ENCODE data around the gene MAFB. TPM values are rescaled to one million over a fixed set of nuclear protein-coding genes. Genes with fewer than 3 reads are reported as not detected.

MAFB gene
- total RNA-seq, 1 experiment from 2014 or later, result 0.85 TPM

DNA sequence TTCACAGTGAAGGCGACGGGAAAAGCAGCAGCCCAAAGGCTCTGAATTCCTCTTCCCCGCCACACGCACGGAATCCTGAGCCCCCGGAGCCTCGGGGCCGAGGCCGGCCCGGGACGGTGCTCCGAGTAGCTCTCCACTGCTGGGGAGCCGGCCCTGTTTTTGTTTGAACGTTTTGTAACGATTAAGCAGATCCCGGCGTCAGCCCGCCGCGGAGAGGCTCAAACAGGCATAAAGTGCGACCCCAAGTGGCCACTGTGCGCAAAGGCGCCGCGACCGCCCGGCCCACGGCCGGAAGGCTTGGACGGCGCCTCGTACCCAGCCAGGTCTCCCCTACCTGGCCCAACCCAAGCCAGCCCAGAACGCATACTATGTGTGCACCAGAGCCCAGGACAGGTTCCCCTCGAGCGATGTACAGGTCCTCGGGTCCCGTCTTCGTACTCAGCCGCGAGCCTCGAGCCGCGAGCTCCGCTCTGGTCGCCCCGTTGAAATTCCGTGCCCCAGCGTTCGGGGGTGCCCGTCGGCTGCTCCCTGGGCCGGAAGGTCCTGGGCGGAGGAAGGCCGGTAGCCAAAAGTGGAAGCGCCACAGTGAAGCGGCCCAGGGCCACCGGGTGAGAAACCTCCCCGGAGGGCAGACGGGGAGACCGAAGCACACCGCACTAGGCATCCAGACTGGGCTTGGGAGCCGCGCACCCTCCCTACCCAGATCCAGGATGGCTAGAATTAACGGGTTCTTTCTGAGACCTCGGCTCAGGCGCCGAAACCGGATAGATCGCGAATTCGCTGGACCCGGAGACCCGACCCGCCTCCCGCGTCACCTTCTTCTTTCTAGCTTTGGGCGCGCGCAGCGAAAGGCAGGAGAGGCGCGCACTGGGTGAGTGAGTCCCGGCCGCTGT is 1.2 kb upstream of the MAFB start:
- no CpG with 5 or more reads among the region's 84 CpGs for WGBS (ENCODE audit: extremely low coverage, insufficient read length, low lambda C conversion rate)

More for the DNA sequence above, 1.2 kb upstream of the MAFB start:
- Histone ChIP-seq H3K4me1 (ENCODE audit: insufficient read depth, low read length) (no peaks in the 10 kb centered on the region), H2BK5ac (ENCODE audit: insufficient read length, low read length) (no peak overlapping the region), H3K4ac (ENCODE audit: low read depth, low read length) (no peak overlapping the region), H4K5ac (ENCODE audit: insufficient read length, low read depth, low read length) (no peak overlapping the region), H3K4me2 (ENCODE audit: insufficient read depth, insufficient read length, low read length) (peak overlapping the region; percentile 62), H2BK20ac (ENCODE audit: low read depth, low read length, poor library complexity, severe bottlenecking) (no peak overlapping the region), H3K9me3 (ENCODE audit: control insufficient read depth, low read depth, low read length) (no peaks in the 10 kb centered on the region), H3K56ac (ENCODE audit: insufficient read length, low read depth, low read length) (no peak overlapping the region), H3K79me1 (ENCODE audit: insufficient read depth, low read depth, low read length, poor library complexity, severe bottlenecking) (no peaks in the 10 kb centered on the region), H3K9ac (ENCODE audit: extremely low read depth, insufficient read length, low read length) (no peak overlapping the region), H2BK120ac (ENCODE audit: low read depth, low read length, poor library complexity, severe bottlenecking) (no peak overlapping the region), H2AK5ac (ENCODE audit: insufficient read length, low read length) (no peak overlapping the region), H4K91ac (ENCODE audit: insufficient read length, low read depth, low read length) (no peak overlapping the region), H3T11ph (ENCODE audit: low read length) (no peak overlapping the region), H3K79me2 (ENCODE audit: insufficient read depth, low read length) (no peaks in the 10 kb centered on the region), H2BK15ac (ENCODE audit: low read depth, low read length) (no peak overlapping the region), H3K14ac (ENCODE audit: insufficient read depth, low read length) (no peak overlapping the region; the same call in 1 of the 2 replicates), H3K23ac (ENCODE audit: insufficient read length, low read depth, low read length) (no peak overlapping the region), H3K27me3 (ENCODE audit: insufficient read depth, low read length) (peaks cover 85% of the 10 kb centered on the region), H3K27ac (ENCODE audit: insufficient read length, low read depth, low read length) (no peak overlapping the region), H4K20me1 (ENCODE audit: control insufficient read depth, insufficient read depth, insufficient read length) (no peaks in the 10 kb centered on the region), H3K23me2 (ENCODE audit: insufficient read length, low read depth, low read length, poor library complexity, severe bottlenecking) (peaks cover 17% of the 10 kb centered on the region), H2AFZ (ENCODE audit: low read length) (no peak overlapping the region), H2BK12ac (ENCODE audit: insufficient read length, low read depth, low read length) (no peak overlapping the region), H4K8ac (replicated peaks; ENCODE audit: insufficient read length, low read depth, low read length) (no peak overlapping the region), H3K18ac (ENCODE audit: insufficient read length, low read depth, low read length) (no peak overlapping the region)
- Mint-ChIP-seq H3K9me3 (peaks cover 2 to 6% of the 10 kb centered on the region in 2 experiments; a peak in 4 of 5 replicates), H3K27ac (no peak overlapping the region), H3K4me1 (peaks cover 34 to 45% of the 10 kb centered on the region in 2 experiments), H3K27me3 (ENCODE audit: low read depth) (peaks cover 96% of the 10 kb centered on the region), H3K36me3 (ENCODE audit: insufficient read depth in 1 of 3, low read depth in 3 of 3) (peaks cover 0 to 3% (median 0%) of the 10 kb centered on the region in 3 experiments; a peak in 1 of 7 replicates), H3K4me3 (peak overlapping the region; percentile 63 to 89)
- TF ChIP-seq, protein P1, sequence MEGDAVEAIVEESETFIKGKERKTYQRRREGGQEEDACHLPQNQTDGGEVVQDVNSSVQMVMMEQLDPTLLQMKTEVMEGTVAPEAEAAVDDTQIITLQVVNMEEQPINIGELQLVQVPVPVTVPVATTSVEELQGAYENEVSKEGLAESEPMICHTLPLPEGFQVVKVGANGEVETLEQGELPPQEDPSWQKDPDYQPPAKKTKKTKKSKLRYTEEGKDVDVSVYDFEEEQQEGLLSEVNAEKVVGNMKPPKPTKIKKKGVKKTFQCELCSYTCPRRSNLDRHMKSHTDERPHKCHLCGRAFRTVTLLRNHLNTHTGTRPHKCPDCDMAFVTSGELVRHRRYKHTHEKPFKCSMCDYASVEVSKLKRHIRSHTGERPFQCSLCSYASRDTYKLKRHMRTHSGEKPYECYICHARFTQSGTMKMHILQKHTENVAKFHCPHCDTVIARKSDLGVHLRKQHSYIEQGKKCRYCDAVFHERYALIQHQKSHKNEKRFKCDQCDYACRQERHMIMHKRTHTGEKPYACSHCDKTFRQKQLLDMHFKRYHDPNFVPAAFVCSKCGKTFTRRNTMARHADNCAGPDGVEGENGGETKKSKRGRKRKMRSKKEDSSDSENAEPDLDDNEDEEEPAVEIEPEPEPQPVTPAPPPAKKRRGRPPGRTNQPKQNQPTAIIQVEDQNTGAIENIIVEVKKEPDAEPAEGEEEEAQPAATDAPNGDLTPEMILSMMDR (conservative IDR thresholded peaks at IDR 0.05), result peak; percentile 96
- DNase-seq, result peak; percentile 91
